DND-41 (cell line): ENCODE results near the gene ACAD11.

Experiments used
- ATAC-seq: fragments of 200-7000 bp; cut with Tn5 transposase; 3 replicates; pipeline ENCODE4 v1.9.1; 2021; ENCODE audit warnings: low read depth; ENCODE audit not compliant: insufficient read depth
- DNase-seq: peaks from one replicate; pipeline ENCODE4 v3.0.0-alpha.2; 2020
- H2AFZ ChIP-seq: 2 replicates; pipeline ENCODE4 v1.6.0; 2012; ENCODE audit warnings: low read depth, low read length
- H3K27ac ChIP-seq: 2 replicates; pipeline ENCODE4 v1.5.1; 2012; ENCODE audit warnings: low read length, inconsistent platforms
- H3K27me3 ChIP-seq: fragments of 200-600 bp; sonication (generic); 2 replicates; pipeline ENCODE4 v1.6.0; 2012; ENCODE audit warnings: low read length, mild to moderate bottlenecking, inconsistent platforms; ENCODE audit not compliant: insufficient read depth, poor library complexity
- H3K36me3 ChIP-seq: 2 replicates; pipeline ENCODE4 v1.5.1; 2012; ENCODE audit warnings: low read length, inconsistent platforms; ENCODE audit not compliant: insufficient read depth
- H3K4me1 ChIP-seq: 2 replicates; pipeline ENCODE4 v1.5.1; 2012; ENCODE audit warnings: mild to moderate bottlenecking, low read length; ENCODE audit not compliant: insufficient read depth
- H3K4me2 ChIP-seq: 2 replicates; pipeline ENCODE4 v1.6.0; 2012; ENCODE audit warnings: mild to moderate bottlenecking, moderate library complexity, low read length, inconsistent platforms; ENCODE audit not compliant: insufficient read depth
- H3K4me3 ChIP-seq, 2 experiments: fragments of 200-600 bp in 1 of 2; shearing (Covaris generic) in 1 of 2; 2 replicates each; pipeline ENCODE4 v1.5.1; 2012 to 2016; ENCODE audit warnings: inconsistent platforms in 2 of 2, low read length in 2 of 2, mild to moderate bottlenecking in 2 of 2, low read depth in 1 of 2, moderate library complexity in 1 of 2
- H3K79me2 ChIP-seq: 2 replicates; pipeline ENCODE4 v1.6.0; 2012; ENCODE audit warnings: low read length, inconsistent platforms; ENCODE audit not compliant: insufficient read depth
- H3K9ac ChIP-seq: 2 replicates; pipeline ENCODE4 v1.6.0; 2012; ENCODE audit warnings: low read depth, mild to moderate bottlenecking, inconsistent platforms, low read length, moderate library complexity
- H3K9me3 ChIP-seq: 2 replicates; pipeline ENCODE4 v1.5.1; 2012; ENCODE audit warnings: low read length, moderate library complexity, mild to moderate bottlenecking, inconsistent platforms; ENCODE audit not compliant: insufficient read depth, severe bottlenecking
- H4K20me1 ChIP-seq: 2 replicates; pipeline ENCODE4 v1.6.0; 2012; ENCODE audit warnings: low read length; ENCODE audit not compliant: insufficient read depth
- EZH2 ChIP-seq: IDR thresholded peaks from 3 replicates; pipeline ENCODE4 v1.6.1; 2012; ENCODE audit warnings: borderline replicate concordance, low read depth, mild to moderate bottlenecking, moderate library complexity, low read length, inconsistent platforms; ENCODE audit not compliant: severe bottlenecking
- TF ChIP-seq, protein P1 (sequence below): IDR thresholded peaks from 2 replicates; pipeline ENCODE4 v1.5.1; 2012; ENCODE audit warnings: borderline replicate concordance, low read length, moderate library complexity, mild to moderate bottlenecking; ENCODE audit not compliant: poor library complexity, severe bottlenecking; ENCODE audit errors: extremely low read depth

Gene ACAD11

GRCh38 chr3:132659365-132660051 is at the start of gene ACAD11:
Gene ACAD11, minus strand, starts transcription at chr3:132659809. Its CDS starts 58 bp downstream, at chr3:132659751.
- Histone ChIP-seq H3K9ac (peak within 1 kb of the TSS; percentile 96), H3K27ac (peak within 1 kb of the TSS; percentile 90), H2AFZ (peak within 1 kb of the TSS; percentile 97), H3K79me2 (peaks cover 59% of the 10 kb centered on the region), H3K4me3 (peak within 1 kb of the TSS; percentile 92 to 99), H3K36me3 (peaks cover 12% of the 10 kb centered on the region), H4K20me1 (0 out of 2 replicates have a peak, but pooled peaks cover 2% of the 10 kb centered on the region), H3K27me3 (no peaks in the 10 kb centered on the region), H3K9me3 (no peaks in the 10 kb centered on the region), H3K4me2 (peak within 1 kb of the TSS; percentile 97), H3K4me1 (peaks cover 52% of the 10 kb centered on the region)
- DNase-seq (peak; percentile 46), ATAC-seq (peak; percentile 33)
- TF ChIP-seq, protein P1, sequence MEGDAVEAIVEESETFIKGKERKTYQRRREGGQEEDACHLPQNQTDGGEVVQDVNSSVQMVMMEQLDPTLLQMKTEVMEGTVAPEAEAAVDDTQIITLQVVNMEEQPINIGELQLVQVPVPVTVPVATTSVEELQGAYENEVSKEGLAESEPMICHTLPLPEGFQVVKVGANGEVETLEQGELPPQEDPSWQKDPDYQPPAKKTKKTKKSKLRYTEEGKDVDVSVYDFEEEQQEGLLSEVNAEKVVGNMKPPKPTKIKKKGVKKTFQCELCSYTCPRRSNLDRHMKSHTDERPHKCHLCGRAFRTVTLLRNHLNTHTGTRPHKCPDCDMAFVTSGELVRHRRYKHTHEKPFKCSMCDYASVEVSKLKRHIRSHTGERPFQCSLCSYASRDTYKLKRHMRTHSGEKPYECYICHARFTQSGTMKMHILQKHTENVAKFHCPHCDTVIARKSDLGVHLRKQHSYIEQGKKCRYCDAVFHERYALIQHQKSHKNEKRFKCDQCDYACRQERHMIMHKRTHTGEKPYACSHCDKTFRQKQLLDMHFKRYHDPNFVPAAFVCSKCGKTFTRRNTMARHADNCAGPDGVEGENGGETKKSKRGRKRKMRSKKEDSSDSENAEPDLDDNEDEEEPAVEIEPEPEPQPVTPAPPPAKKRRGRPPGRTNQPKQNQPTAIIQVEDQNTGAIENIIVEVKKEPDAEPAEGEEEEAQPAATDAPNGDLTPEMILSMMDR: peak; percentile 61
- TF ChIP-seq EZH2: no peak

DNA sequence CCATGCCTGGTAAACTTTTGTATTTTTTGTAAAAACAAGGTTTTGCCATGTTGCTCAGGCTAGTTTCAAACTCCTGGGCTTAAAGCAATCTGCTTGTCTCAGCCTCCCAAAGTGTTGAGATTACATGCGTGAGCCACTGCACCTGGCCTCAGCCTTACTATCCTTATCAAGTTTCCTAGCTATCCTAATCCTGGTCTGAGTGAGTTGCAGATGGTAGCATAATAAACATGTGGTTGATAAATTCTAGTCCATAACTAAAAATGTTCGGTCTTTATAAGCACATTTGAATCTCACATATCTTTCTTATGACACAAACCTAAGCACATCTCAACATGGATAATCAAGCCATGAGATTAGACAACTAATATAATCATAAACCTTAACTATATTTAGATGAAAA is 44.1 kb upstream of the ACAD11 start:
- no peak for ATAC-seq
- DNase-seq: no peak
- Histone ChIP-seq H3K36me3 (peaks cover 44% of the 10 kb centered on the region), H4K20me1 (no peaks in the 10 kb centered on the region), H3K4me1 (no peaks in the 10 kb centered on the region), H3K4me2 (no peak overlapping the region), H3K9me3 (no peaks in the 10 kb centered on the region), H2AFZ (no peak overlapping the region), H3K27ac (no peak overlapping the region), H3K9ac (no peak overlapping the region), H3K27me3 (no peaks in the 10 kb centered on the region), H3K79me2 (no peaks in the 10 kb centered on the region), H3K4me3 (no peak overlapping the region)
- TF ChIP-seq, protein P1: no peak
- no peak for TF ChIP-seq EZH2

DNA sequence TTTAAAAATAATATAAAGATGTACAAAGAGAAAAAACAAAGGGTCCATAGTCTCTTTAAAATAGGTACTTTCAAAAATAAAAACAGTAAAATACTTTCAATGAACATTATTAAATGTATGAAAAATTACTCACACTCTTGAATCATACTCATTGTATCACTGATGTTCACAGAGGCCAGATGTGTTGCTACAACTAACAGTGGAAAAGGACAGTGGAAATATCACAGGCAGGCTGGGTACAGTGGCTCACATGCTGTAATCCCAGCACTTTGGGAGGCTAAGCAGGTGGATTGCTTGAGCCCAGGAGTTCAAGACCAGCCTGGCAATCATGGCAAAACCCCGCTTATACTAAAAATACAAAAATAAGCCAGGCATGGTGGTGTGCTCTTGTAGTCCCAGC is 35.8 kb upstream of the ACAD11 start:
- Histone ChIP-seq H3K27ac (no peak overlapping the region), H3K4me1 (no peaks in the 10 kb centered on the region), H3K36me3 (peaks cover 30% of the 10 kb centered on the region; the same call in 1 of the 2 replicates), H3K9ac (no peak overlapping the region), H3K4me2 (no peak overlapping the region), H2AFZ (no peak overlapping the region), H3K9me3 (no peaks in the 10 kb centered on the region), H3K27me3 (no peaks in the 10 kb centered on the region), H3K4me3 (no peak overlapping the region), H3K79me2 (no peaks in the 10 kb centered on the region), H4K20me1 (no peaks in the 10 kb centered on the region)
- DNase-seq (no peak), ATAC-seq (no peak)
- TF ChIP-seq EZH2: no peak
- TF ChIP-seq, protein P1: no peak
